ENCODE measurements around the gene SYMPK.

Gene SYMPK

DNA sequence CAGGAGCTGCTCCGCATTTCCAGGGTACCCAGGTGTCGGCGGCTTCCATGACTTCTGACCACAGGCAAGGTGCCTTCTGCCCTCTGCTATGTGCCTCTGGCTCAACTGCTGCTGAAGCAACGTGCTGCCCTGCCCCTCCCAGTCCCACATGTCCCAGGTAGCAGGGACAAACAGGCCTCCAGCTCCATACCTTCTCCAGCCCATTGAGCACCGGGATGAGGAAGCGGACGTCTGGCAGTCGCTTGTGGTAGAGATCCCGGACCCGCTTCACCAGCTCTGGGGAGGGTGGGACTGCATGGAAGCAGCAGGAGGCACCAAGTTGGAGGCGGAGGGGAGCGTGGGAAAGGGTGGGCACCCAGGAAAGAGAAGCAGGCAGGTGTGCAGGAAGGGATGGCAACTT is 39.8 kb downstream of the SYMPK start:
- TF ChIP-seq CTCF (IDR thresholded peaks at IDR 0.05; ENCODE audit: low read depth, low read length, poor library complexity, severe bottlenecking) (no peak), EZH2phosphoT487 (IDR thresholded peaks at IDR 0.05; ENCODE audit: borderline replicate concordance, low read length) (no peak)
- H3K27me3 ChIP-seq (ENCODE audit: control insufficient read depth, low read length): no peaks in the 10 kb centered on the region
- 0 out of 2 replicates have a peak, but pooled peaks cover 2% of the 10 kb centered on the region for H4K20me1 ChIP-seq (ENCODE audit: control insufficient read depth, insufficient read depth, low read depth, low read length)
- H3K4me2 ChIP-seq (ENCODE audit: low read length): no peak overlapping the region
- peaks cover 79% of the 10 kb centered on the region for H3K36me3 ChIP-seq (ENCODE audit: control insufficient read depth, low read length)
- no peak overlapping the region for H3K27ac ChIP-seq (ENCODE audit: low read depth, low read length)
- H3K79me2 ChIP-seq (ENCODE audit: control insufficient read depth, low read length): no peaks in the 10 kb centered on the region
- no peaks in the 10 kb centered on the region for H3K9me2 ChIP-seq (replicated peaks; ENCODE audit: control insufficient read depth, low read length)
- H3F3A ChIP-seq (ENCODE audit: control insufficient read depth, insufficient read depth): no peaks in the 10 kb centered on the region
- no peaks in the 10 kb centered on the region for H3K4me1 ChIP-seq (ENCODE audit: control insufficient read depth, low read length)
- H3K4me3 ChIP-seq (ENCODE audit: low read length): no peak overlapping the region
- no peaks in the 10 kb centered on the region for H3K9me3 ChIP-seq (ENCODE audit: control insufficient read depth, insufficient read depth, low read length)

DNA sequence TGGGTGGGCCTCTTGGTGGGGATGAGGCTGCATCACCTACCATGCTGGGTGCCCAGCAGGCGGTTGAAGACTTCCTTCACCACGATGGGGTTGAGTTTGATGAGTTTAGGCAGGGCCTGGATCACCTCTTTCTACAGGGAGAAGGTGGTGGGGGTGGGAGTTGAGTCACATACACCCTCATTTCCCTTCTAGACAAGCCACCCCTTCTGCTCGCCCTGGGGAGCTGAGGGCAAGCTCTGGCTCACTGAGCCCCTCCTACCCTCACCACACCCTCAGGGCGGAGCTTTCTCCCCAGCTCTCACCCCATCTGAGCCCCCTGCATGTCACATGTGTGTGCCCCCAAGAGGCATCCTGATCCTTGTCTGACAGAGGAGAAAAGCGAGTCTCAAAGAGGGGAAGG is 40.2 kb downstream of the SYMPK start:
- Histone ChIP-seq H4K20me1 (ENCODE audit: control insufficient read depth, insufficient read depth, low read depth, low read length) (0 out of 2 replicates have a peak, but pooled peaks cover 2% of the 10 kb centered on the region), H3K4me2 (ENCODE audit: low read length) (no peak overlapping the region), H3K79me2 (ENCODE audit: control insufficient read depth, low read length) (no peaks in the 10 kb centered on the region), H3K4me3 (ENCODE audit: low read length) (no peak overlapping the region), H3K27me3 (ENCODE audit: control insufficient read depth, low read length) (no peaks in the 10 kb centered on the region), H3K4me1 (ENCODE audit: control insufficient read depth, low read length) (peaks cover 1% of the 10 kb centered on the region), H3K9me2 (replicated peaks; ENCODE audit: control insufficient read depth, low read length) (no peaks in the 10 kb centered on the region), H3K36me3 (ENCODE audit: control insufficient read depth, low read length) (peaks cover 75% of the 10 kb centered on the region), H3F3A (ENCODE audit: control insufficient read depth, insufficient read depth) (no peaks in the 10 kb centered on the region), H3K27ac (ENCODE audit: low read depth, low read length) (no peak overlapping the region), H3K9me3 (ENCODE audit: control insufficient read depth, insufficient read depth, low read length) (no peaks in the 10 kb centered on the region)
- TF ChIP-seq CTCF (IDR thresholded peaks at IDR 0.05; ENCODE audit: low read depth, low read length, poor library complexity, severe bottlenecking): no peak
- no peak for TF ChIP-seq EZH2phosphoT487 (IDR thresholded peaks at IDR 0.05; ENCODE audit: borderline replicate concordance, low read length)

GRCh38 chr19:45821570-45821969 is 41.4 kb downstream of the SYMPK start:
- no peak overlapping the region for H3K4me2 ChIP-seq (ENCODE audit: low read length)

More at GRCh38 chr19:45821570-45821969, 41.4 kb downstream of the SYMPK start:
- peaks cover 5% of the 10 kb centered on the region; the same call in 1 of the 2 replicates for H4K20me1 ChIP-seq (ENCODE audit: control insufficient read depth, insufficient read depth, low read depth, low read length)
- no peaks in the 10 kb centered on the region for H3K9me2 ChIP-seq (replicated peaks; ENCODE audit: control insufficient read depth, low read length)
- no peak overlapping the region for H3K4me3 ChIP-seq (ENCODE audit: low read length)
- H3K27ac ChIP-seq (ENCODE audit: low read depth, low read length): no peak overlapping the region
- H3K4me1 ChIP-seq (ENCODE audit: control insufficient read depth, low read length): peaks cover 11% of the 10 kb centered on the region
- H3K36me3 ChIP-seq (ENCODE audit: control insufficient read depth, low read length): peaks cover 63% of the 10 kb centered on the region
- H3K9me3 ChIP-seq (ENCODE audit: control insufficient read depth, insufficient read depth, low read length): no peaks in the 10 kb centered on the region
- TF ChIP-seq EZH2phosphoT487 (IDR thresholded peaks at IDR 0.05; ENCODE audit: borderline replicate concordance, low read length) (no peak), CTCF (IDR thresholded peaks at IDR 0.05; ENCODE audit: low read depth, low read length, poor library complexity, severe bottlenecking) (no peak)
- H3K27me3 ChIP-seq (ENCODE audit: control insufficient read depth, low read length): no peaks in the 10 kb centered on the region
- no peaks in the 10 kb centered on the region for H3K79me2 ChIP-seq (ENCODE audit: control insufficient read depth, low read length)
- H3F3A ChIP-seq (ENCODE audit: control insufficient read depth, insufficient read depth): no peaks in the 10 kb centered on the region

Data from DOHH2 (cell line).